Skeletal muscle satellite cell (primary cell): ENCODE data around the gene TTLL10.
"Not testable (repeated sequence)": the region's sequence is repeated elsewhere in the genome, so short reads cannot be mapped to it uniquely, and the experiment has no call there.

Source experiments
- H3K27me3 ChIP-seq: 2 replicates; pipeline ENCODE4 v1.7.0; 2013; ENCODE audit warnings: low read length; ENCODE audit not compliant: control insufficient read depth, insufficient read depth
- H3K36me3 ChIP-seq: 2 replicates; pipeline ENCODE4 v1.7.0; 2013; ENCODE audit warnings: mild to moderate bottlenecking, control low read depth, low read length; ENCODE audit not compliant: insufficient read depth
- H3K4me1 ChIP-seq: 2 replicates; pipeline ENCODE4 v1.7.0; 2013; ENCODE audit warnings: low read length; ENCODE audit not compliant: control insufficient read depth, insufficient read depth
- H3K4me2 ChIP-seq: 2 replicates; pipeline ENCODE4 v1.7.0; 2013; ENCODE audit warnings: mild to moderate bottlenecking, low read length
- H3K4me3 ChIP-seq: 2 replicates; pipeline ENCODE4 v1.7.0; 2013; ENCODE audit warnings: low read length
- H3K9ac ChIP-seq: 2 replicates; pipeline ENCODE4 v1.7.0; 2013; ENCODE audit warnings: mild to moderate bottlenecking, low read depth, low read length, moderate library complexity
- H3K9me3 ChIP-seq: replicated peaks from 2 replicates; pipeline ENCODE4 v1.7.0; 2013; ENCODE audit warnings: mild to moderate bottlenecking, control low read depth, low read length

Gene TTLL10

GRCh38 chr1:1132956-1133750 is 40.5 kb upstream of the TTLL10 start:
- Histone ChIP-seq H3K36me3 (no peaks in the 10 kb centered on the region), H3K9me3 (no peaks in the 10 kb centered on the region), H3K4me2 (no peak overlapping the region), H3K27me3 (peaks cover 17% of the 10 kb centered on the region), H3K4me3 (no peak overlapping the region), H3K9ac (no peak overlapping the region), H3K4me1 (no peaks in the 10 kb centered on the region)

- no peaks in the 10 kb centered on the region for H3K9me3 ChIP-seq
- H3K4me1 ChIP-seq, result no peaks in the 10 kb centered on the region
- H3K36me3 ChIP-seq, result no peaks in the 10 kb centered on the region
- H3K9ac ChIP-seq, result no peak overlapping the region
- no peak overlapping the region for H3K4me3 ChIP-seq
- H3K4me2 ChIP-seq, result no peak overlapping the region
- H3K27me3 ChIP-seq, result peaks cover 17% of the 10 kb centered on the region
Observed at GRCh38 chr1:1134300-1134970, 39.2 kb upstream of the TTLL10 start.

- Histone ChIP-seq H3K27me3 (peaks cover 16% of the 10 kb centered on the region), H3K4me2 (no peak overlapping the region), H3K36me3 (no peaks in the 10 kb centered on the region), H3K9ac (no peak overlapping the region), H3K4me3 (no peak overlapping the region), H3K9me3 (no peaks in the 10 kb centered on the region), H3K4me1 (no peaks in the 10 kb centered on the region)
Observed at GRCh38 chr1:1135339-1136136, 38.1 kb upstream of the TTLL10 start.

- Histone ChIP-seq H3K9me3 (no peaks in the 10 kb centered on the region), H3K4me1 (no peaks in the 10 kb centered on the region), H3K4me3 (no peak overlapping the region), H3K36me3 (no peaks in the 10 kb centered on the region), H3K4me2 (no peak overlapping the region), H3K27me3 (peaks cover 11% of the 10 kb centered on the region), H3K9ac (no peak overlapping the region)
Observed at GRCh38 chr1:1136547-1137230, 37.0 kb upstream of the TTLL10 start.

DNA sequence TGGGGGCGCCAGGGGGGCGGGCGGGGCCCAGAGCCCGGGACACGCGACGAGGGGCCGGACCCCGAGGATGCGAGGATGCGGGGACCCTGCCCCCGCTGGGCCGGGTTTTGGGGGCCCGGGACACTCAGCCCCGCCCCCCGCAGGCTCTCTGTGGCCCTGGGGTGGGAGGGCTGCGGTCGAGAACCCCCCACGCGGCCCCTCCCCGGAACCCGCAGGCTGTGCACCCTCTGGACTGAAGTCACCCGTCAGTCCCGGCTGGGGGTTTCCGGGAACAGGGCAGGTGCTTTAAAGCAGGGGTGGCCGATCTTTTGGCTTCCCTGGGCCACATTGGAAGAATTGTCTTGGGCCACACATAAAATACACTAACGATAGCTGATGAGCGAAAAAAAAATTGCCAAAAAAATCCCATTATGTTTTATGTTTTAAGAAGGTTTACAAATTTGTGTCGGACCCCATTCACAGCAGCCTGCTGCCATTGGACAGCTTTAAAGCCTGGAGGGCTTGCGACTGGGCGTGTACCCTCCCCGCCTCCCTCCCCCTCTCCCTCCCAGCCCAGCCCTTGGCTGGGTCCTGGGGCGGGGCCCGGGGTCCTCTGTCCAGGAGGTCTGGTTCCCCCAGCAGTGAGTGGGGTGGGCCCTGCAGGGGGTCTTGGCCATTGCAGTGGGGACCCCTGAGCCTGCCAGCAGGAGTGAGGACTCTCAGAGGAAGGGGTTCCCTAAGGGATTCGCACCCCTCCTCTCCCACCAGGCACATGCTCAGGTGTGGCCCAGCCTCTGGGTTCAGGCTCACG is 36.2 kb upstream of the TTLL10 start:
- Histone ChIP-seq H3K27me3 (peaks cover 13% of the 10 kb centered on the region), H3K9me3 (no peaks in the 10 kb centered on the region), H3K36me3 (no peaks in the 10 kb centered on the region), H3K4me2 (no peak overlapping the region), H3K4me3 (no peak overlapping the region), H3K4me1 (no peaks in the 10 kb centered on the region), H3K9ac (no peak overlapping the region)

- H3K4me2 ChIP-seq, result no peak overlapping the region
- no peaks in the 10 kb centered on the region for H3K4me1 ChIP-seq
- no peaks in the 10 kb centered on the region for H3K9me3 ChIP-seq
- H3K36me3 ChIP-seq, result no peaks in the 10 kb centered on the region
- no peak overlapping the region for H3K9ac ChIP-seq
- peaks cover 25% of the 10 kb centered on the region for H3K27me3 ChIP-seq
- H3K4me3 ChIP-seq, result no peak overlapping the region
Observed at GRCh38 chr1:1140673-1141072, 33.0 kb upstream of the TTLL10 start.

- H3K4me2 ChIP-seq, result no peak overlapping the region
- no peaks in the 10 kb centered on the region for H3K36me3 ChIP-seq
- no peak overlapping the region for H3K9ac ChIP-seq
- H3K27me3 ChIP-seq, result peaks cover 24% of the 10 kb centered on the region
- no peak overlapping the region for H3K4me3 ChIP-seq
- H3K9me3 ChIP-seq, result no peaks in the 10 kb centered on the region
- no peaks in the 10 kb centered on the region for H3K4me1 ChIP-seq
Observed at GRCh38 chr1:1141244-1141910, 32.3 kb upstream of the TTLL10 start.

DNA sequence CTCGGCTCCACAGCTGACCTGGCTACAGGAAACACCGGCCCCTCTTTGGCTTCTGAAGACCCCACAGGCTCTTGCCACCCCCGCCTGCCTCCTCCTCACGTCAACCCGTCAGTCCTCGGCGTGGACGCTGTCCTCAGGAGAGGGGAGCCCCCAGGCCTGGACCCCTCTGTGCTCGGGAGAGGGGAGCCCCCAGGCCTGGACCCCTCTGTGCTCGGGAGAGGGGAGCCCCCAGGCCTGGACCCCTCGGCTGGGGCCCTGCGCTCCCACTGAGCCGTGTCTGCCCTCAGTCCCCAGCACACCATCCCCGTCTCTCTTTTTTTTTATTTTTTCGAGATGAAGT is 31.8 kb upstream of the TTLL10 start:
- H3K27me3 ChIP-seq, result peaks cover 21% of the 10 kb centered on the region
- no peaks in the 10 kb centered on the region for H3K9me3 ChIP-seq
- H3K4me2 ChIP-seq, result no peak overlapping the region
- no peak overlapping the region for H3K4me3 ChIP-seq
- no peak overlapping the region for H3K9ac ChIP-seq
- H3K36me3 ChIP-seq, result no peaks in the 10 kb centered on the region
- H3K4me1 ChIP-seq, result no peaks in the 10 kb centered on the region

DNA sequence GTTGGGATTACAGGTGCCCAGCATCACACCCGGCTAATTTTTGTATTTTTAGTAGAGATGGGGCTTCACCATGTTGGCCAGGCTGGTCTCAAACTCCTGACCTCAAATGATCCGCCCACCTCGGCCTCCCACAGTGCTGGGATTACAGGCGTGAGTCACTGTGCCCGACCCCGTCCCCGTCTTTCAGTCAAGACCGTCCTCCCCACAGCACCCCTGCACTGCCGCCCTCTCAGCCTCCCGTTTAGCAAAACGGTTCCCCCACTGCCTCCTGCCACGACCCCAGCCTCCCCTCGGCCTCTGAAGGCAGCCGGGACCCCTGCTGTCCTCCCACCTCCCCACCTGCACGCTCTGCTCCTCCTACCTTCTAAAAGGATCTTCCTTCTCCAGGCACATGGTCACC is 31.3 kb upstream of the TTLL10 start:
- not testable (repeated sequence) for H3K4me2 ChIP-seq, H3K4me1 ChIP-seq, H3K9ac ChIP-seq, H3K9me3 ChIP-seq, H3K36me3 ChIP-seq, H3K4me3 ChIP-seq
- peaks cover 21% of the 10 kb centered on the region for H3K27me3 ChIP-seq

DNA sequence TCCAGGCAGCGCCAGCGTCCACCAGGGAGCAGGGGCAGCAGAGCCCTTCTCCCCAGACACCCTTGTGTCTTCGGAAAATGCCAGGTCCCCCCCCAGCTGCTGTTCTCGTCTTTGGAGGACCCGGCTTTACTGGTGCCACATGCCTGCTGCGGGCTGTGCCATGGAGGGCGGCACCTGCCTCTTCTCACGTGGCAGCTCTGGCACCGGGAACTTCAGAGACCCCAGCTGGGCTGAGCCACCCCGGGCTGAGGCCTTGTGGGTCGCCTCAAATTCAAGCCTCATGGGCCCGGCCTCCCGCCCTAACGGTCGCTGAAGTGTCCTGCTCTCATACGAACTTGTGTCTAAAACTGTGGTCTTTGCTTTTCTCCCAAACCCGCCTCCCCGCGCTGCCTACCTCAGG is 30.8 kb upstream of the TTLL10 start:
- no peaks in the 10 kb centered on the region for H3K36me3 ChIP-seq
- H3K4me1 ChIP-seq, result no peaks in the 10 kb centered on the region
- H3K9ac ChIP-seq, result no peak overlapping the region
- H3K9me3 ChIP-seq, result no peaks in the 10 kb centered on the region
- H3K4me3 ChIP-seq, result no peak overlapping the region
- H3K4me2 ChIP-seq, result no peak overlapping the region
- peaks cover 21% of the 10 kb centered on the region for H3K27me3 ChIP-seq
